ENCODE results near the gene DAPK3.
A peak's percentile ranks its signal among the peaks of the same experiment; 100 is the strongest.
"Not testable (repeated sequence)": the region's sequence is repeated elsewhere in the genome, so short reads cannot be mapped to it uniquely, and the experiment has no call there.

Gene DAPK3

GRCh38 chr19:3952755-3953276, 18.1 kb downstream of the DAPK3 start:
- DNase-seq, result not testable (repeated sequence)

- no peak for DNase-seq
Measured at GRCh38 chr19:3950871-3951861, 19.7 kb downstream of the DAPK3 start.

- DNase-seq, result no peak
Measured at GRCh38 chr19:3949997-3950859, 20.7 kb downstream of the DAPK3 start.

- no peak for DNase-seq
Measured at GRCh38 chr19:3949294-3949693, 21.6 kb downstream of the DAPK3 start.

GRCh38 chr19:3947316-3947933, 23.5 kb downstream of the DAPK3 start:
- DNase-seq, result not testable (repeated sequence)

GRCh38 chr19:3945838-3946237, 25.1 kb downstream of the DAPK3 start:
- DNase-seq, result no peak

GRCh38 chr19:3944018-3944721, 26.7 kb downstream of the DAPK3 start:
- DNase-seq, result no peak

- DNase-seq, result no peak
Measured at GRCh38 chr19:3942790-3943409, 28.0 kb downstream of the DAPK3 start.

- not testable (repeated sequence) for DNase-seq
Measured at GRCh38 chr19:3938300-3938950, 32.5 kb downstream of the DAPK3 start.

GRCh38 chr19:3936506-3937442, 34.1 kb downstream of the DAPK3 start:
- DNase-seq, result no peak

GRCh38 chr19:3932931-3933810, 37.7 kb downstream of the DAPK3 start, which contains the start of gene NMRK2:
TSS of gene NMRK2 (plus strand) at chr19:3933069. CDS start at chr19:3933672, 603 bp downstream.
- DNase-seq, result peak; percentile 7

GRCh38 chr19:3931041-3931440, 39.9 kb downstream of the DAPK3 start:
- DNase-seq, result no peak

GRCh38 chr19:3923912-3924311, 47.0 kb downstream of the DAPK3 start:
- DNase-seq, result no peak

GRCh38 chr19:3923096-3923758, 47.7 kb downstream of the DAPK3 start:
- DNase-seq, result no peak

GRCh38 chr19:3919793-3920192, 51.1 kb downstream of the DAPK3 start:
- DNase-seq, result no peak

GRCh38 chr19:3916033-3916432, 54.9 kb downstream of the DAPK3 start:
- no peak for DNase-seq

- DNase-seq, result no peak
Measured at GRCh38 chr19:3914199-3914598, 56.7 kb downstream of the DAPK3 start.

- no peak for DNase-seq
Measured at GRCh38 chr19:3910105-3910504, 60.8 kb downstream of the DAPK3 start.
